ENCODE measurements around the gene TAF10.
A peak's percentile ranks its signal among the peaks of the same experiment; 100 is the strongest.

The TAF10 gene

GRCh38 chr11:6623391-6624363 lies 11.7 kb upstream of the TAF10 start:
- no peak for DNase-seq

- no peak for DNase-seq
These were observed 10.5 kb upstream of the TAF10 start for GRCh38 chr11:6622261-6623171.

GRCh38 chr11:6621711-6622211 lies 9.7 kb upstream of the TAF10 start:
- DNase-seq: no peak

GRCh38 chr11:6620636-6621035 lies 8.6 kb upstream of the TAF10 start:
- DNase-seq: no peak

GRCh38 chr11:6619004-6619745 lies 7.2 kb upstream of the TAF10 start, which contains the start of gene TPP1:
TSS of gene TPP1 (minus strand) at chr11:6619422. CDS start at chr11:6619400, 22 bp downstream.
- peak; percentile 69 for DNase-seq

- DNase-seq: no peak
These were observed 6.3 kb upstream of the TAF10 start for GRCh38 chr11:6618117-6619003.

GRCh38 chr11:6617315-6617781 lies 5.3 kb upstream of the TAF10 start:
- no peak for DNase-seq

GRCh38 chr11:6616596-6617250 lies 4.7 kb upstream of the TAF10 start:
- DNase-seq: no peak

GRCh38 chr11:6615882-6616585 lies 4.0 kb upstream of the TAF10 start:
- no peak for DNase-seq

- no peak for DNase-seq
These were observed 3.0 kb upstream of the TAF10 start for GRCh38 chr11:6615046-6615445.

GRCh38 chr11:6614446-6614845 lies 2.4 kb upstream of the TAF10 start:
- no peak for DNase-seq

GRCh38 chr11:6613496-6613895 lies 1.5 kb upstream of the TAF10 start:
- no peak for DNase-seq

GRCh38 chr11:6611963-6612212 lies 128 bp downstream of the TAF10 start:
- DNase-seq: no peak

- no peak for DNase-seq
These were observed 689 bp downstream of the TAF10 start for GRCh38 chr11:6611092-6611962.

- no peak for DNase-seq
These were observed 1.4 kb downstream of the TAF10 start for GRCh38 chr11:6610591-6610990.

- DNase-seq: no peak
These were observed 2.5 kb downstream of the TAF10 start for GRCh38 chr11:6609502-6610015.

GRCh38 chr11:6608726-6609501 lies 3.1 kb downstream of the TAF10 start:
- DNase-seq: no peak

GRCh38 chr11:6608011-6608410 lies 4.0 kb downstream of the TAF10 start:
- no peak for DNase-seq
